Ishikawa (cell line): ENCODE data around the gene VTCN1.

Source experiments
- CEBPB ChIP-seq: IDR thresholded peaks from 2 replicates; pipeline ENCODE4 v1.6.1; 2012
- CREB1 ChIP-seq: IDR thresholded peaks from 2 replicates; pipeline ENCODE4 v1.6.1; 2012; ENCODE audit warnings: low read depth
- EGR1 ChIP-seq: IDR thresholded peaks from 2 replicates; pipeline ENCODE4 v1.6.1; 2012
- EP300 ChIP-seq: IDR thresholded peaks from 2 replicates; pipeline ENCODE4 v1.6.1; 2012; ENCODE audit warnings: borderline replicate concordance
- FOXM1 ChIP-seq: IDR thresholded peaks from 2 replicates; pipeline ENCODE4 v1.6.1; 2012; ENCODE audit warnings: low read depth, borderline replicate concordance
- NFIC ChIP-seq: IDR thresholded peaks from 2 replicates; pipeline ENCODE4 v1.6.1; 2012
- RAD21 ChIP-seq: IDR thresholded peaks from 2 replicates; pipeline ENCODE4 v1.6.1; 2012; ENCODE audit warnings: low read depth
- TAF1 ChIP-seq: IDR thresholded peaks from 2 replicates; pipeline ENCODE4 v1.6.1; 2012; ENCODE audit warnings: low read depth, mild to moderate bottlenecking
- TCF12 ChIP-seq: IDR thresholded peaks from 2 replicates; pipeline ENCODE4 v1.6.1; 2012; ENCODE audit warnings: low read depth
- TEAD4 ChIP-seq: IDR thresholded peaks from 2 replicates; pipeline ENCODE4 v1.6.1; 2012
- YY1 ChIP-seq: IDR thresholded peaks from 2 replicates; pipeline ENCODE4 v1.6.1; 2012; ENCODE audit warnings: low read depth
- ZBTB7A ChIP-seq: IDR thresholded peaks from 2 replicates; pipeline ENCODE4 v1.6.1; 2012; ENCODE audit warnings: low read depth
- TF ChIP-seq, protein P1 (sequence below): IDR thresholded peaks from 2 replicates; pipeline ENCODE4 v1.6.1; 2012
- TF ChIP-seq, protein P2 (sequence below): IDR thresholded peaks from 2 replicates; pipeline ENCODE4 v1.6.1; 2012; ENCODE audit warnings: low read depth, mild to moderate bottlenecking
- TF ChIP-seq, protein P3 (sequence below): IDR thresholded peaks from 2 replicates; pipeline ENCODE4 v1.6.1; 2012

Gene VTCN1

DNA sequence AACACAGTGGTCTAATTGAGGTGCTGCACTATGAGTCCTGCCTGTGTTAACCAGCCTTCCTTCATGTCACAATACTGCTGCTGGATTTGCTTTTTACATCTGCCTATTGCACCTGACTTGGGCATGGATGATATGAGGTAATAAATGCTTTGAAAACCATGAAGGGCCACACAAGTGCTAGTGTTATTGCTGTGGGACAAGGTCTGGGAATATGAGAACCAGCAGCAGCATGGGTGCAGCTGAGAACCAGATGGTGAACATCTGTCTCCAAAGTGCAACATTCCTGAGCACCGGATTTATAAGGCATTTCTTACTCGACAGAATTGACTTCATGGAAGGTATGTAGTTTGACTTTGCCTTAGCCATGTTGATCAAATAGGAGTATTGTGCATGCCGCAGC, 105.7 kb downstream of the VTCN1 start:
- no peak for TF ChIP-seq CREB1
- TF ChIP-seq NFIC = no peak
- no peak for TF ChIP-seq EGR1
- TF ChIP-seq, protein P1, sequence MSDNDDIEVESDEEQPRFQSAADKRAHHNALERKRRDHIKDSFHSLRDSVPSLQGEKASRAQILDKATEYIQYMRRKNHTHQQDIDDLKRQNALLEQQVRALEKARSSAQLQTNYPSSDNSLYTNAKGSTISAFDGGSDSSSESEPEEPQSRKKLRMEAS = no peak
- TF ChIP-seq TEAD4 = no peak
- TF ChIP-seq EP300 = no peak
- TF ChIP-seq FOXM1 = no peak
- TF ChIP-seq, protein P2, sequence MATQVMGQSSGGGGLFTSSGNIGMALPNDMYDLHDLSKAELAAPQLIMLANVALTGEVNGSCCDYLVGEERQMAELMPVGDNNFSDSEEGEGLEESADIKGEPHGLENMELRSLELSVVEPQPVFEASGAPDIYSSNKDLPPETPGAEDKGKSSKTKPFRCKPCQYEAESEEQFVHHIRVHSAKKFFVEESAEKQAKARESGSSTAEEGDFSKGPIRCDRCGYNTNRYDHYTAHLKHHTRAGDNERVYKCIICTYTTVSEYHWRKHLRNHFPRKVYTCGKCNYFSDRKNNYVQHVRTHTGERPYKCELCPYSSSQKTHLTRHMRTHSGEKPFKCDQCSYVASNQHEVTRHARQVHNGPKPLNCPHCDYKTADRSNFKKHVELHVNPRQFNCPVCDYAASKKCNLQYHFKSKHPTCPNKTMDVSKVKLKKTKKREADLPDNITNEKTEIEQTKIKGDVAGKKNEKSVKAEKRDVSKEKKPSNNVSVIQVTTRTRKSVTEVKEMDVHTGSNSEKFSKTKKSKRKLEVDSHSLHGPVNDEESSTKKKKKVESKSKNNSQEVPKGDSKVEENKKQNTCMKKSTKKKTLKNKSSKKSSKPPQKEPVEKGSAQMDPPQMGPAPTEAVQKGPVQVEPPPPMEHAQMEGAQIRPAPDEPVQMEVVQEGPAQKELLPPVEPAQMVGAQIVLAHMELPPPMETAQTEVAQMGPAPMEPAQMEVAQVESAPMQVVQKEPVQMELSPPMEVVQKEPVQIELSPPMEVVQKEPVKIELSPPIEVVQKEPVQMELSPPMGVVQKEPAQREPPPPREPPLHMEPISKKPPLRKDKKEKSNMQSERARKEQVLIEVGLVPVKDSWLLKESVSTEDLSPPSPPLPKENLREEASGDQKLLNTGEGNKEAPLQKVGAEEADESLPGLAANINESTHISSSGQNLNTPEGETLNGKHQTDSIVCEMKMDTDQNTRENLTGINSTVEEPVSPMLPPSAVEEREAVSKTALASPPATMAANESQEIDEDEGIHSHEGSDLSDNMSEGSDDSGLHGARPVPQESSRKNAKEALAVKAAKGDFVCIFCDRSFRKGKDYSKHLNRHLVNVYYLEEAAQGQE = no peak
- TF ChIP-seq YY1 = no peak
- no peak for TF ChIP-seq TAF1
- no peak for TF ChIP-seq TCF12
- no peak for TF ChIP-seq CEBPB

DNA sequence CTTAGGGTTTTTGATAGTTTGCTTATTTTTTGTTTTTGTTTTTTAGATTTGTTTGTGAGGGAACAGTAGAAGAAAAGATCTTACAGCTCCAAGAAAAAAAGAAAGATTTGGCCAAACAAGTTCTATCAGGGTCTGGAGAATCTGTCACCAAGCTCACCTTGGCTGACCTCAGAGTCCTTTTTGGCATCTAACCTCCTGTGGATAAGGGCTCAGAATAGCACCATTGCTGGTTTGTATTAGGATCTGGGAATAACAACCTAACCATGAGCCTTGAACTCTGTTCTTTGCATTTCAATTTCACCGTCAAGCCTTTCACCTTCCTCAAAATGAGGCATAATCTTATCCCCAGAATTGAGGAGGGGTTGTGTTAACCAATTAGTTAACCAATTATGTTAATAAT, 109.4 kb downstream of the VTCN1 start:
- TF ChIP-seq, protein P3, sequence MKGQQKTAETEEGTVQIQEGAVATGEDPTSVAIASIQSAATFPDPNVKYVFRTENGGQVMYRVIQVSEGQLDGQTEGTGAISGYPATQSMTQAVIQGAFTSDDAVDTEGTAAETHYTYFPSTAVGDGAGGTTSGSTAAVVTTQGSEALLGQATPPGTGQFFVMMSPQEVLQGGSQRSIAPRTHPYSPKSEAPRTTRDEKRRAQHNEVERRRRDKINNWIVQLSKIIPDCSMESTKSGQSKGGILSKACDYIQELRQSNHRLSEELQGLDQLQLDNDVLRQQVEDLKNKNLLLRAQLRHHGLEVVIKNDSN = no peak
- TF ChIP-seq, protein P2 = no peak
- TF ChIP-seq CREB1 = no peak
- no peak for TF ChIP-seq CEBPB

DNA sequence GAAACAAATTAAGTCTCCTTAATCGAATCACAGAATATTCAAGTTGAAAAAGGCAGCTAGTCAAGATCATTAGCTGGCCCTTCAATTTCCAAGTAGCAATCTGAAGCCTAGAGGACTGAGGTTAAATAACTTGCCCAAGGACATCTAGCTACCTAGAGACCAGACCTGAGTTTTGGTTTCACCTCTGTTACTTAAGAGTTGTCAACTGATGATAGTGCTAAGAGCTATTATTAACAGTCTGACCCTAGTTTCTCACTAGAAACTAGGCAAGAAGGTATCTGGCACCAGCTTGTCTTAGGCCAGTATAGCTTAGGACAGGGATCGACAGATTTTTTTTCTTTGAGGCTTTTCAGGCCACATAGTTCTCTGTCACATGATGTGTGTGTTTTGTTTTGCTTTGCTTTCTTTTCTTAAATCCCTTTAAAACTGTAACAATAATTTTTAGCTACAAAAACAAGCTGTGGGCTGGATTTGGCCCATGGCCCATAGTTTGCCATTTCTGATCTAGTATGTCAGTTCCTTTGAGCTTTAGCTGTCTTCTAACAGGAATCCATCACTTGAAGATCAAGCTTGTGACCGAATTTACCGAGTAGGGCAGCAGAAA, 112.3 kb downstream of the VTCN1 start:
- TF ChIP-seq, protein P2 = no peak
- TF ChIP-seq EP300 = no peak
- TF ChIP-seq EGR1 = no peak
- TF ChIP-seq ZBTB7A = no peak
- no peak for TF ChIP-seq TAF1
- TF ChIP-seq, protein P1 = no peak
- TF ChIP-seq FOXM1 = no peak
- no peak for TF ChIP-seq CREB1
- TF ChIP-seq, protein P3 = no peak
- no peak for TF ChIP-seq YY1
- TF ChIP-seq TEAD4 = no peak
- no peak for TF ChIP-seq TCF12
- no peak for TF ChIP-seq CEBPB
- TF ChIP-seq RAD21 = no peak
- TF ChIP-seq NFIC = no peak

DNA sequence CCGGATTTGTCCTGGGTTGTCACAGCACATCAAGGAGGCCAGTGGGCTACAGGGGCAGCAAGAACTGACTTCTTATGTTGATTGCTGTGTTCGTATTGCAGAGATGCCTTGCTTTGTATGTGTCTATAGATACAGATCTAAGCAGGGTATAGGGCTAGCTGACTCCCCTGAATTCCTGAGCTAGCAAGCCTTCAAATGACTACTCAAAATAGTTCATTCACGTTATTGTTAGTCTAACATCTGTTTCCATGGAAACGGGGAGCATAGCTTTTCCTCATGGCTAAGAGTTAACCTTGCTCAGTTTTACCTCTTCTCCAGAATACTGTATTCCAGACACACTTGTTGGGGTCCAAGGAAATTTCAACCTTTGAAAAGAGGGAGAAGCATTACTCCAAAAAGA, 113.3 kb downstream of the VTCN1 start:
- no peak for TF ChIP-seq YY1
- no peak for TF ChIP-seq TAF1
- TF ChIP-seq, protein P3 = no peak
- TF ChIP-seq TCF12 = no peak
- TF ChIP-seq CEBPB = no peak
- no peak for TF ChIP-seq ZBTB7A
- TF ChIP-seq, protein P1 = no peak
- TF ChIP-seq EGR1 = no peak
- TF ChIP-seq RAD21 = no peak
- TF ChIP-seq NFIC = no peak
- TF ChIP-seq TEAD4 = no peak
